ENCODE results near the gene HBG1.

- no peak for TF ChIP-seq POLR2A (IDR thresholded peaks at IDR 0.05)
- TF ChIP-seq CTCF (IDR thresholded peaks at IDR 0.05), result no peak
These were observed 40.0 kb upstream of the HBG1 start for GRCh38 chr11:5289696-5290095.

Measured in uterus (tissue), 2 donors.